Measurements from ENCODE around the gene UBLCP1.

The UBLCP1 gene

GRCh38 chr5:159313197-159313596 lies 50.1 kb downstream of the UBLCP1 start:
- DNase-seq (ENCODE audit: low read depth), result no peak

- peak; percentile 59 for DNase-seq (ENCODE audit: low read depth)
These were observed 53.7 kb downstream of the UBLCP1 start for GRCh38 chr5:159316519-159317383.

- no peak for DNase-seq (ENCODE audit: low read depth)
These were observed 54.8 kb downstream of the UBLCP1 start for GRCh38 chr5:159317849-159318248.

- DNase-seq (ENCODE audit: low read depth), result no peak
These were observed 55.4 kb downstream of the UBLCP1 start for GRCh38 chr5:159318448-159318847.

- DNase-seq (ENCODE audit: low read depth), result no peak
These were observed 56.3 kb downstream of the UBLCP1 start for GRCh38 chr5:159319363-159319762.

- DNase-seq (ENCODE audit: low read depth), result no peak
These were observed 56.7 kb downstream of the UBLCP1 start for GRCh38 chr5:159319832-159320231.

- no peak for DNase-seq (ENCODE audit: low read depth)
These were observed 59.1 kb downstream of the UBLCP1 start for GRCh38 chr5:159322180-159322579.

- DNase-seq (ENCODE audit: low read depth), result peak; percentile 78
These were observed 61.1 kb downstream of the UBLCP1 start for GRCh38 chr5:159324102-159324755.

- no peak for DNase-seq (ENCODE audit: low read depth)
These were observed 61.9 kb downstream of the UBLCP1 start for GRCh38 chr5:159324986-159325385.

- DNase-seq (ENCODE audit: low read depth), result no peak
These were observed 67.2 kb downstream of the UBLCP1 start, which contains the start of gene IL12B for GRCh38 chr5:159330131-159330800. TSS of gene IL12B (minus strand) at chr5:159330487. CDS start at chr5:159326782, 3,705 bp downstream.

GRCh38 chr5:159331093-159331973 lies 68.2 kb downstream of the UBLCP1 start:
- DNase-seq (ENCODE audit: low read depth), result peak; percentile 29

- DNase-seq (ENCODE audit: low read depth), result no peak
These were observed 69.9 kb downstream of the UBLCP1 start for GRCh38 chr5:159332800-159333544.

- no peak for DNase-seq (ENCODE audit: low read depth)
These were observed 70.4 kb downstream of the UBLCP1 start for GRCh38 chr5:159333545-159333925.

Measured in amniotic epithelial cell (primary cell).